Islet precursor cell (in vitro differentiated cells): Measurements from ENCODE around the gene FRY.

Source experiments
- DNase-seq: peaks from one replicate; pipeline ENCODE4 v3.0.0-alpha.2; 2018

FRY gene

GRCh38 chr13:32017474-32017873, 14.1 kb upstream of the FRY start:
- no peak for DNase-seq

- DNase-seq: peak; percentile 77
Observed at GRCh38 chr13:32019612-32020233, 11.9 kb upstream of the FRY start.

- DNase-seq: no peak
Observed at GRCh38 chr13:32021785-32022184, 9.8 kb upstream of the FRY start.

GRCh38 chr13:32022311-32022710, 9.3 kb upstream of the FRY start:
- DNase-seq: peak; percentile 79

GRCh38 chr13:32023096-32023495, 8.5 kb upstream of the FRY start:
- DNase-seq: no peak

GRCh38 chr13:32023698-32024097, 7.9 kb upstream of the FRY start:
- no peak for DNase-seq

- no peak for DNase-seq
Observed at GRCh38 chr13:32024750-32025149, 6.8 kb upstream of the FRY start.

- DNase-seq: no peak
Observed at GRCh38 chr13:32025730-32026129, 5.8 kb upstream of the FRY start.

- no peak for DNase-seq
Observed at GRCh38 chr13:32026623-32027022, 5.0 kb upstream of the FRY start.

GRCh38 chr13:32028711-32029110, 2.9 kb upstream of the FRY start:
- no peak for DNase-seq

GRCh38 chr13:32029684-32030083, 1.9 kb upstream of the FRY start:
- no peak for DNase-seq

- DNase-seq: no peak
Observed at GRCh38 chr13:32031815-32032370, 319 bp downstream of the FRY start.

- DNase-seq: no peak
Observed at GRCh38 chr13:32032759-32033158, 1.2 kb downstream of the FRY start.

GRCh38 chr13:32033744-32034143, 2.2 kb downstream of the FRY start:
- peak; percentile 82 for DNase-seq

- DNase-seq: no peak
Observed at GRCh38 chr13:32035716-32036115, 4.1 kb downstream of the FRY start.

GRCh38 chr13:32036126-32036695, 4.6 kb downstream of the FRY start:
- DNase-seq: no peak

GRCh38 chr13:32036757-32037156, 5.2 kb downstream of the FRY start:
- no peak for DNase-seq

- DNase-seq: no peak
Observed at GRCh38 chr13:32037471-32037870, 5.9 kb downstream of the FRY start.

GRCh38 chr13:32038343-32038742, 6.8 kb downstream of the FRY start:
- no peak for DNase-seq

- DNase-seq: no peak
Observed at GRCh38 chr13:32039056-32039455, 7.5 kb downstream of the FRY start.

- DNase-seq: no peak
Observed at GRCh38 chr13:32039528-32039927, 8.0 kb downstream of the FRY start.

GRCh38 chr13:32040052-32040642, 8.6 kb downstream of the FRY start:
- DNase-seq: no peak

- no peak for DNase-seq
Observed at GRCh38 chr13:32040689-32041088, 9.1 kb downstream of the FRY start.

- DNase-seq: no peak
Observed at GRCh38 chr13:32041429-32041828, 9.9 kb downstream of the FRY start.

- DNase-seq: no peak
Observed at GRCh38 chr13:32042551-32042950, 11.0 kb downstream of the FRY start.
